Kidney epithelial cell (primary cell): Measurements from ENCODE around the gene HMGN1. TPM values are rescaled to one million over a fixed set of nuclear protein-coding genes. Genes with fewer than 3 reads are reported as not detected.

Experiments
- DNase-seq: peaks from one replicate; pipeline ENCODE4 v3.0.0-alpha.2; 2010; ENCODE audit warnings: low read depth
- H3K27me3 ChIP-seq: 2 replicates; pipeline ENCODE4 v1.6.0; 2011; ENCODE audit warnings: low read length; ENCODE audit not compliant: control insufficient read depth, insufficient read depth
- H3K36me3 ChIP-seq: 2 replicates; pipeline ENCODE4 v1.5.1; 2011; ENCODE audit warnings: low read length; ENCODE audit not compliant: control insufficient read depth, insufficient read depth
- H3K4me3 ChIP-seq: 2 replicates; pipeline ENCODE4 v1.5.1; 2011; ENCODE audit warnings: low read depth, mild to moderate bottlenecking, control low read depth, low read length
- total RNA-seq: library from RNA; depleted of rRNA; stranded (reverse); fragments of >200 nt; gene quantifications from 2 replicates; pipeline ENCODE4 v1.2.3, GENCODE V29; 2015
- TF ChIP-seq, protein P1 (sequence below): IDR thresholded peaks from 2 replicates; pipeline ENCODE4 v1.5.1; 2011; ENCODE audit warnings: mild to moderate bottlenecking, moderate library complexity, low read length, control low read depth, inconsistent platforms; ENCODE audit not compliant: insufficient read depth, poor library complexity, severe bottlenecking

Gene HMGN1
- total RNA-seq, 1 donor from 2014 or later, result 352 TPM

- H3K27me3 ChIP-seq, result no peaks in the 10 kb centered on the region
- no peak for DNase-seq
- peak overlapping the region; percentile 46 for H3K4me3 ChIP-seq
- H3K36me3 ChIP-seq, result no peaks in the 10 kb centered on the region
- TF ChIP-seq, protein P1, sequence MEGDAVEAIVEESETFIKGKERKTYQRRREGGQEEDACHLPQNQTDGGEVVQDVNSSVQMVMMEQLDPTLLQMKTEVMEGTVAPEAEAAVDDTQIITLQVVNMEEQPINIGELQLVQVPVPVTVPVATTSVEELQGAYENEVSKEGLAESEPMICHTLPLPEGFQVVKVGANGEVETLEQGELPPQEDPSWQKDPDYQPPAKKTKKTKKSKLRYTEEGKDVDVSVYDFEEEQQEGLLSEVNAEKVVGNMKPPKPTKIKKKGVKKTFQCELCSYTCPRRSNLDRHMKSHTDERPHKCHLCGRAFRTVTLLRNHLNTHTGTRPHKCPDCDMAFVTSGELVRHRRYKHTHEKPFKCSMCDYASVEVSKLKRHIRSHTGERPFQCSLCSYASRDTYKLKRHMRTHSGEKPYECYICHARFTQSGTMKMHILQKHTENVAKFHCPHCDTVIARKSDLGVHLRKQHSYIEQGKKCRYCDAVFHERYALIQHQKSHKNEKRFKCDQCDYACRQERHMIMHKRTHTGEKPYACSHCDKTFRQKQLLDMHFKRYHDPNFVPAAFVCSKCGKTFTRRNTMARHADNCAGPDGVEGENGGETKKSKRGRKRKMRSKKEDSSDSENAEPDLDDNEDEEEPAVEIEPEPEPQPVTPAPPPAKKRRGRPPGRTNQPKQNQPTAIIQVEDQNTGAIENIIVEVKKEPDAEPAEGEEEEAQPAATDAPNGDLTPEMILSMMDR, result peak; percentile 95
These were observed 39.3 kb upstream of the HMGN1 start for GRCh38 chr21:39388038-39388810.

DNA sequence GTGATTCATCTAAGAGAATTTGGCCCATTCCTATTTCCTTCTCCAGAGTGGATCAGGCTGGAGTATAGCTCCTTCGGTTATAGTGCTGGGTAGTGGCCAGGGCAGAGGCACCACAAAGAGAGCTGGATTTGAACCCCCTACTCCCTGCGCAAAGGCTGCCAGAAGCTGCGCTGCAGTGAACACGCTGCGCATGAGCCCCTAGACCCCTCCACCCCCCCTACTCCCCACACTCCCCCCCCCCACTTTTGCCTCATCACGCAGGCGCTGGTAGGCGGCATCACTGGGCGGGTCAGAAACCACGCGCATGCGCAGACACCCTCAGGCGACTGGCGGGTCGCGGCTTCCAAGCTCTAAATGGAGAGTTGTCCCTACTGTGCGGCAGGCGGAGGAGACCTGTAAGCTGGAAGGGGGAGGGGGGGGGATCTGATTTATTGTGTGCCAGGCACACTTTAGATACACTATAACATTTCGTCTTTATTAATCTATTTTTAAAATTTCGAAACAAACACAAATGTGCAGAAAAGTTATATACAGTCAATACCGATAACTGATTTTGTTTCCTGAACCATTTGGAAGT lies 38.7 kb upstream of the HMGN1 start:
- Histone ChIP-seq H3K36me3 (no peaks in the 10 kb centered on the region), H3K27me3 (no peaks in the 10 kb centered on the region), H3K4me3 (peak overlapping the region; percentile 46)
- DNase-seq, result no peak
- TF ChIP-seq, protein P1, result no peak

DNA sequence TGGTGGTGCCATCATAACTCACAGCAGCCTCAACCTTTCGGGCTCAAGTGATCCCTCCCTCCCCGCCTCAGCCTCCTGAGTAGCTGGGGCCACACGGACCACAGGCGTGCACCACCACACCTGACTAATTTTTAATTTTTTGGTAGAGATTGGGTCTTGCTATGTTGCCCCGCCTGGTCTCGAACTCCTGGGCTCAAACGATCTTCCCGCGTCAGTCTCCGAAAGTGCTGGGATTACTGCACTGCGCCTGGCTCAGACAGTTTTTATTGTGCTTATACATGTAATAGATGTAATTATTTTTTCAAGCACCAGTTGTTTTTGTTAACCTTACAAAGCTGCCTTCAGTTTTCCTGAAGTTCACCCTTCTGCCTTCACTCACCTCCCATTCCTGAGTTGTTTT lies 38.0 kb upstream of the HMGN1 start:
- TF ChIP-seq, protein P1, result no peak
- Histone ChIP-seq H3K36me3 (no peaks in the 10 kb centered on the region), H3K4me3 (no peak overlapping the region), H3K27me3 (no peaks in the 10 kb centered on the region)
- no peak for DNase-seq

GRCh38 chr21:39386194-39386593 lies 37.3 kb upstream of the HMGN1 start:
- H3K27me3 ChIP-seq, result no peaks in the 10 kb centered on the region
- H3K4me3 ChIP-seq, result no peak overlapping the region
- TF ChIP-seq, protein P1, result no peak
- DNase-seq, result no peak
- no peaks in the 10 kb centered on the region for H3K36me3 ChIP-seq

DNA sequence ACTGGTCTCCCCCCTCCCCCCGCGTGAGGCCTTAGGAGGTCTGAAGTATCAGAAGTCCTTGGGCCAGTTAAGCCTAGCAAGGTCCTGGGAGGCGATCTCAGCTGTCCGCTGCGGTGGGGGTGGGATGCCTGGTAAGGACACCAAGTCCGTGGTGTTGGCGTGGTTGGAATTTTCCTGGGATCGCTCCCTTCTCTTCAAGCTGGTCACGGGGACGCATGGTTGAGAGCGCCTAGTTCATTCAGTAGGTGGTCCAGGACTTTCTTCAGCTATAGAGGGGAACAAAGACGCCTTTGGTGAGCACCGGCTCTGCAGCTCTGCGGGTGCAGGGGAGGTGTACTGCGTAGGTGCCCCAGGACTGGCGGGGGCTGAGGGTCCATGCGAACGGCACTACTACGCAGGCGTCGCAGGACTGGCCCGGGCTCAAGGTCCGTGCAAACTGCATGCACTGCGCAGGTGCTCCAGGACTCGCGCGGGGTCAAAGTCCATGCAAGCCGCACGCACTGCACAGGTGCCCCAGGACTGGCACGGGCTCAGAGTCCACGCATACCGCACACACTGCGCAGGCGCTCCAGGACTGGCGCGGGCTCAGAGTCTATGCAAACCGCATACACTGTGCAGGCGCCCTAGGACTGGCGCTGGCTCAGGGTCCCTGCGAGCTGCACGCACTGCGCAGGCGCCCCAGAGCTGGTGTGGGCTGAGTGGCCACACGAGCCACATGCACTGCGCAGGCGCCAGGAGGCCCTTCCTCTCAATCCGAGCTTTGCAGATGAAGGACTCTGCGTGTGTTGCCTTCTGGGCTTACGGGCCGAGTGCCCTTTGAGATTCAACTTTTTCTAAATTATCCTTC lies 36.6 kb upstream of the HMGN1 start:
- TF ChIP-seq, protein P1, result no peak
- DNase-seq, result peak; percentile 31
- no peaks in the 10 kb centered on the region for H3K27me3 ChIP-seq
- H3K36me3 ChIP-seq, result no peaks in the 10 kb centered on the region
- H3K4me3 ChIP-seq, result peak overlapping the region; percentile 28
